Naive B cell (primary cell): ENCODE measurements around the gene FCSK. TPM values are rescaled to one million over a fixed set of nuclear protein-coding genes. Genes with fewer than 3 reads are reported as not detected.

ENCODE experiments used
- ATAC-seq, 2 donors: fragments of 150-1000 bp; cut with Tn5 transposase; 2 replicates each; pipeline ENCODE4 v1.10.0; 2021; ENCODE audit warnings: low read depth in 2 of 2, mild to moderate bottlenecking in 2 of 2, moderate library complexity in 2 of 2
- DNase-seq: peaks from one replicate; pipeline ENCODE4 v3.0.0; 2022
- H3K27ac Mint-ChIP-seq, 6 donors: one replicate each; pipeline ENCODE4 v1.8.0; 2020 to 2022; ENCODE audit warnings: mild to moderate bottlenecking in 6 of 6, mixed read lengths in 6 of 6, moderate library complexity in 5 of 6, inconsistent platforms in 2 of 6
- H3K27me3 Mint-ChIP-seq, 3 donors: one replicate each; pipeline ENCODE4 v1.8.0; 2021 to 2022; ENCODE audit warnings: mixed read lengths in 3 of 3, mild to moderate bottlenecking in 1 of 3
- H3K36me3 Mint-ChIP-seq, 2 donors: one replicate each; pipeline ENCODE4 v1.8.0; 2020 to 2022; ENCODE audit warnings: mixed read lengths in 2 of 2, inconsistent platforms in 1 of 2, mild to moderate bottlenecking in 1 of 2
- H3K4me1 Mint-ChIP-seq, 3 donors: one replicate each; pipeline ENCODE4 v1.8.0; 2020 to 2022; ENCODE audit warnings: mixed read lengths in 3 of 3, inconsistent platforms in 1 of 3, mild to moderate bottlenecking in 1 of 3, moderate library complexity in 1 of 3
- H3K4me3 Mint-ChIP-seq, 8 donors: one replicate each; pipeline ENCODE4 v1.8.0; 2020 to 2022; ENCODE audit warnings: mild to moderate bottlenecking in 8 of 8, mixed read lengths in 8 of 8, moderate library complexity in 8 of 8, inconsistent platforms in 2 of 8
- H3K9me3 Mint-ChIP-seq, 7 donors: one replicate each; pipeline ENCODE4 v1.8.0; 2020 to 2022; ENCODE audit warnings: mixed read lengths in 7 of 7, mild to moderate bottlenecking in 5 of 7, inconsistent platforms in 2 of 7, moderate library complexity in 1 of 7
- polyA plus RNA-seq, 6 donors: library from polyadenylated mRNA; unstranded; fragments of 300-500 nt; fragmentation: Illumina TruSeq; gene quantifications; one replicate each; pipeline ENCODE4 v1.2.3, GENCODE V29; 2021; ENCODE audit warnings: low read depth in 6 of 6

FCSK gene
- polyA plus RNA-seq, 6 donors from 2014 or later, result 2.5 to 5.8 (median 4.7) TPM

- DNase-seq (no peak), ATAC-seq (no peak)
- Mint-ChIP-seq H3K27ac (no peak overlapping the region), H3K4me1 (peaks cover 0 to 3% (median 0%) of the 10 kb centered on the region in 3 donors), H3K4me3 (no peak overlapping the region), H3K36me3 (no peaks in the 10 kb centered on the region), H3K9me3 (no peaks in the 10 kb centered on the region), H3K27me3 (no peaks in the 10 kb centered on the region)
These were observed 16.5 kb downstream of the FCSK start for GRCh38 chr16:70470927-70471341.

DNA sequence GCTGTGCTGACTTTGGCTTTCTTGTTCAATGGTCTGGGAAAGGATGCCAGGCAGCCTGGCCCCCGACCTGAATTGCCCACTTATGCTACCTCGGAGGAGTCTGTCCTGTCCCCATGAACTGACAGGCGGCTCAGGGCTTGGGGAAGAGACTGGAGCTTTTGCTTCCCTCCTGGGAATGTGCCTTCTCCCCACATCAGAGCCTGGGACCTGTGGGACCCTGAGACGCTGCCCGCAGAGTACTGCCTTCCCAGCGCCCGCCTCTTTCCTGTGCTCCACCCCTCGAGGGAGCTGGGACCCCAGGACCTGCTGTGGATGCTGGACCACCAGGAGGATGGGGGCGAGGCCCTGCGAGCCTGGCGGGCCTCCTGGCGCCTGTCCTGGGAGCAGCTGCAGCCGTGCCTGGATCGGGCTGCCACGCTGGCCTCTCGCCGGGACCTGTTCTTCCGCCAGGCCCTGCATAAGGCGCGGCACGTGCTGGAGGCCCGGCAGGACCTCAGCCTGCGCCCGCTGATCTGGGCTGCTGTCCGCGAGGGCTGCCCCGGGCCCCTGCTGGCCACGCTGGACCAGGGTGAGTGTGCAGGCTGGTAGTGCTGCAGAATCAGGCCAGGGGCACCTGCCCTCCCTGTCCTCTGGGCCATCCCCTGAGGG is 18.5 kb downstream of the FCSK start:
- Mint-ChIP-seq H3K9me3 (no peaks in the 10 kb centered on the region), H3K27me3 (no peaks in the 10 kb centered on the region), H3K4me3 (no peak overlapping the region), H3K4me1 (peaks cover 0 to 3% (median 2%) of the 10 kb centered on the region in 3 donors), H3K36me3 (no peaks in the 10 kb centered on the region), H3K27ac (no peak overlapping the region)
- ATAC-seq (no peak), DNase-seq (no peak)

GRCh38 chr16:70473446-70474319 is 19.3 kb downstream of the FCSK start:
- Mint-ChIP-seq H3K9me3 (no peaks in the 10 kb centered on the region), H3K4me1 (peaks cover 0 to 6% (median 3%) of the 10 kb centered on the region in 3 donors), H3K27me3 (no peaks in the 10 kb centered on the region), H3K27ac (no peak overlapping the region), H3K4me3 (no peak overlapping the region), H3K36me3 (no peaks in the 10 kb centered on the region)
- DNase-seq (no peak), ATAC-seq (peak; percentile 61 to 67)

GRCh38 chr16:70474320-70475053 is 20.1 kb downstream of the FCSK start:
- no peaks in the 10 kb centered on the region for H3K36me3 Mint-ChIP-seq
- H3K9me3 Mint-ChIP-seq, result no peaks in the 10 kb centered on the region
- H3K27me3 Mint-ChIP-seq, result no peaks in the 10 kb centered on the region
- peaks cover 0 to 6% (median 3%) of the 10 kb centered on the region in 3 donors for H3K4me1 Mint-ChIP-seq
- H3K4me3 Mint-ChIP-seq, result no peak overlapping the region
- ATAC-seq (no peak), DNase-seq (no peak)
- peak overlapping the region in 1 of 6 donors; percentile 30 for H3K27ac Mint-ChIP-seq

DNA sequence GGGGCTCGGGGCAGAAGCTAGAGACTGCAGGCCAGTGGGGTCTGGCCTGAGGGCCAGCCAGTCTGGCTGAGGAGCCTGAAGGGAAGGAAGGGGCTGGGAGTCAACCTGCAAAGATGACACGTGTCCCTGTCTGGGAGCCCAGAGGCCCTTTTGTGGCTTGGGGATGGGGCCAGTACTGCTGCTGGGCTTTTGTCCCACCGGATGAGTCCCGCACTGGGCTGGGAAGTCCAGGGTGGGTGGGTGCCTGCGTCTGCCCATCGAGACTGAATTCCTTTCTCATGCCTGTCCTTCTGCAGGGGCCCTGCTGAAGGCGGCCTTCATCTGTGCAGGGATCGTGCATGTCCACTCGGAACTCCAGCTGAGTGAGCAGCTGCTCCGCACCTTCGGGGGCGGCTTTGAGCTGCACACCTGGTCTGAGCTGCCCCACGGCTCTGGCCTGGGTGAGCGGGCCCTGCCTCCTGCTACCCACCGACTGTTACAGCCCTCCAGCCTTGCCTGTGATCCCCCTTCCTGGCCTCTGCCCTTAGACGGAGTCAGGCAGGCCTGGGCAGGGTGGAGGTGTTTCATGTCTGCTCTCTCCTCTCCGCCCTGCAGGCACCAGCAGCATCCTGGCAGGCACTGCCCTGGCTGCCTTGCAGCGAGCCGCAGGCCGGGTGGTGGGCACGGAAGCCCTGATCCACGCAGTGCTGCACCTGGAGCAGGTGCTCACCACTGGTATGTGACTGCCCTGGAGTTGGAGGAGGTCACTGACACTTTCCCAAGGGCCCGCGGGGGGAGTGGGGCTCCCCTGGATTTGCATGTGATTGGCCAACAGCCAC is 20.9 kb downstream of the FCSK start:
- Mint-ChIP-seq H3K27ac (peak overlapping the region in 1 of 6 donors; percentile 30), H3K27me3 (no peaks in the 10 kb centered on the region), H3K4me1 (peaks cover 0 to 6% (median 3%) of the 10 kb centered on the region in 3 donors), H3K4me3 (no peak overlapping the region), H3K9me3 (no peaks in the 10 kb centered on the region), H3K36me3 (no peaks in the 10 kb centered on the region)
- DNase-seq (no peak), ATAC-seq (no peak)

GRCh38 chr16:70476272-70477020 is 22.1 kb downstream of the FCSK start:
- no peaks in the 10 kb centered on the region for H3K36me3 Mint-ChIP-seq

DNA sequence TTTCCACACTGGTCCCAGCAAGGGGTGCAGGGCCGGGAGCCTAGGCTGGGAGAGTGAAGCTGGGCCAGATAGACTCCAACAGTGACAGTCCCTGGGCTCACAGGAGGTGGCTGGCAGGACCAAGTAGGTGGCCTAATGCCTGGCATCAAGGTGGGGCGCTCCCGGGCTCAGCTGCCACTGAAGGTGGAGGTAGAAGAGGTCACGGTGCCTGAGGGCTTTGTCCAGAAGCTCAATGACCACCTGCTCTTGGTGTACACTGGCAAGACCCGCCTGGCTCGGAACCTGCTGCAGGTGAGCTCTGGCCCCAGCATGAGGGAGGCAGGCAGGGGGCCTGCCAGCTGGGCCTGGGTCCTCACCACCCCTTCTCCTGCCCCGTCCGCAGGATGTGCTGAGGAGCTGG is 23.8 kb downstream of the FCSK start:
- no peaks in the 10 kb centered on the region for H3K27me3 Mint-ChIP-seq
- H3K27ac Mint-ChIP-seq, result peak overlapping the region in 1 of 6 donors; percentile 74
- DNase-seq, result no peak
- H3K9me3 Mint-ChIP-seq, result no peaks in the 10 kb centered on the region
- H3K4me3 Mint-ChIP-seq, result no peak overlapping the region
- no peak for ATAC-seq
- no peaks in the 10 kb centered on the region for H3K36me3 Mint-ChIP-seq
- H3K4me1 Mint-ChIP-seq, result peaks cover under 1 to 6% (median 3%) of the 10 kb centered on the region in 3 donors

More at GRCh38 chr16:70476272-70477020, 22.1 kb downstream of the FCSK start:
- ATAC-seq, result no peak
- peak overlapping the region in 1 of 6 donors; percentile 85 for H3K27ac Mint-ChIP-seq
- peaks cover 0 to 6% (median 3%) of the 10 kb centered on the region in 3 donors for H3K4me1 Mint-ChIP-seq
- no peak overlapping the region for H3K4me3 Mint-ChIP-seq
- no peaks in the 10 kb centered on the region for H3K27me3 Mint-ChIP-seq
- H3K9me3 Mint-ChIP-seq, result no peaks in the 10 kb centered on the region
- no peak for DNase-seq

DNA sequence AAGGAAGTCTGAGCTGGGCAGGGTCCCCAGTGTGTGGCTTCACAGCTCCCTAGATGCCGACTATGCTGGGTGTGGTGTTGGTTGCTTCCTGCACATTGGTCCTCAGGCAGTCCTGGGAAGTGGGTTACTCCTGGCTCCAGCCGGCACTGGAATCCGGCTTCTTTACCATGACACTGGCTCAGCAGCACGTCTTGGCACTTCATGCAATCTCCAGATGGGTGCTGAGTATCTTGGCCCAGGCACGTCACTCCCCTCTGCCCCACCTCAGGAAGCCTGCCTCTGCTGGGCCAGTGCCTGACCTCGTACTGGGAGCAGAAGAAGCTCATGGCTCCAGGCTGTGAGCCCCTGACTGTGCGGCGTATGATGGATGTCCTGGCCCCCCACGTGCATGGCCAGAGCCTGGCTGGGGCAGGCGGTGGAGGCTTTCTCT is 24.5 kb downstream of the FCSK start:
- H3K36me3 Mint-ChIP-seq, result no peaks in the 10 kb centered on the region
- no peaks in the 10 kb centered on the region for H3K9me3 Mint-ChIP-seq
- DNase-seq (no peak), ATAC-seq (no peak)
- H3K27me3 Mint-ChIP-seq, result no peaks in the 10 kb centered on the region
- H3K27ac Mint-ChIP-seq, result no peak overlapping the region
- H3K4me3 Mint-ChIP-seq, result no peak overlapping the region
- H3K4me1 Mint-ChIP-seq, result peaks cover under 1 to 6% (median 2%) of the 10 kb centered on the region in 3 donors

- H3K27me3 Mint-ChIP-seq, result no peaks in the 10 kb centered on the region
- no peaks in the 10 kb centered on the region for H3K36me3 Mint-ChIP-seq
- peaks cover 0 to 6% (median 2%) of the 10 kb centered on the region in 3 donors for H3K4me1 Mint-ChIP-seq
- ATAC-seq, result no peak
- H3K9me3 Mint-ChIP-seq, result no peaks in the 10 kb centered on the region
- H3K4me3 Mint-ChIP-seq, result no peak overlapping the region
- peak overlapping the region in 1 of 6 donors; percentile 31 for H3K27ac Mint-ChIP-seq
- no peak for DNase-seq
These were observed 26.0 kb downstream of the FCSK start for GRCh38 chr16:70480127-70481105.

GRCh38 chr16:70481929-70482536 is 27.6 kb downstream of the FCSK start:
- peaks cover 0 to 5% of the 10 kb centered on the region in 2 donors for H3K36me3 Mint-ChIP-seq
- peak overlapping the region in 2 of 6 donors; percentile 2 to 6 for H3K27ac Mint-ChIP-seq

GRCh38 chr16:70482624-70483023 is 28.2 kb downstream of the FCSK start:
- H3K27ac Mint-ChIP-seq, result no peak overlapping the region
- H3K4me3 Mint-ChIP-seq, result no peak overlapping the region
- DNase-seq (no peak), ATAC-seq (no peak)
- H3K9me3 Mint-ChIP-seq, result no peaks in the 10 kb centered on the region
- H3K27me3 Mint-ChIP-seq, result no peaks in the 10 kb centered on the region
- peaks cover 0 to 6% (median 2%) of the 10 kb centered on the region in 3 donors for H3K4me1 Mint-ChIP-seq
- peaks cover 0 to 5% of the 10 kb centered on the region in 2 donors for H3K36me3 Mint-ChIP-seq

More at GRCh38 chr16:70481929-70482536, 27.6 kb downstream of the FCSK start:
- Mint-ChIP-seq H3K9me3 (no peaks in the 10 kb centered on the region), H3K27me3 (no peaks in the 10 kb centered on the region), H3K4me1 (peaks cover 0 to 6% (median 2%) of the 10 kb centered on the region in 3 donors), H3K4me3 (peak overlapping the region in 2 of 8 donors; percentile 11 to 26)
- ATAC-seq, result no peak
- no peak for DNase-seq
